ENCODE measurements around the gene PREX1.

PREX1 gene

DNA sequence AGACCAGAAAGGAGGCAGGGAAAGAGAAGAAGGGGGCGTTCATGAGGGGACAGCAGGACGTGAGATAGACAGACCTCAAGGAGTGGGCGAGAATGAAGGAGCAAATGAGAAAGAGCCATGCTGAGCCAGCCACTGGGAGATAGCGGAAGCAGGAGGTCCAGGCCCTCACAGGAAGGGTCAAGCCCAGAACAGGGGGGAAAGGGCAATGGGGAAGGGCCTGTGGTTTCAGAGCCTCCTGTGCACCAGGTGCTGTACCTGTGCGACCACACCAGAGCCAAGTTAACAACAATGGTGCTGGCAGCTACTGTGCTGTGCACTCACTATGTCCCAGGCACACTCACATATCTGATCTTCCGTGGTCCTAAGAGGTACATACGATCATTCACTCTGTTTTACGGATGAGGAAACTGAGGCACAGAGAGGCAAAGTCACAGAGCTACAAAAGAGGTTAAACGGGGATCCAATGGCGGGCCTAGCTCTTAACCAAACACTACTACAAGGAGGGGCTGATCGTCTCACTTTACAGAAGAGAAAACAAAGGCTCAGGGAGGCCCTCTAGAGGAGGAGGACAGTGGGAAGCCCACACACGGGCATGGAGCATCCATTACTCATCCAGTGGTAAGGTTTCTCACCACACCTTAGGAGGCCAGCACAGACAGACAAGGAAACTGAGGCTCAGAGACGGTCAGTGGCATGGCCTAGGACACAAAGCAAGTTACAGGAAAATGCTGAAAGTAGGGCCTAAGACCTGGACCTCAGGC is 129.1 kb downstream of the PREX1 start:
- no peak for DNase-seq (ENCODE audit: low spot score)

DNA sequence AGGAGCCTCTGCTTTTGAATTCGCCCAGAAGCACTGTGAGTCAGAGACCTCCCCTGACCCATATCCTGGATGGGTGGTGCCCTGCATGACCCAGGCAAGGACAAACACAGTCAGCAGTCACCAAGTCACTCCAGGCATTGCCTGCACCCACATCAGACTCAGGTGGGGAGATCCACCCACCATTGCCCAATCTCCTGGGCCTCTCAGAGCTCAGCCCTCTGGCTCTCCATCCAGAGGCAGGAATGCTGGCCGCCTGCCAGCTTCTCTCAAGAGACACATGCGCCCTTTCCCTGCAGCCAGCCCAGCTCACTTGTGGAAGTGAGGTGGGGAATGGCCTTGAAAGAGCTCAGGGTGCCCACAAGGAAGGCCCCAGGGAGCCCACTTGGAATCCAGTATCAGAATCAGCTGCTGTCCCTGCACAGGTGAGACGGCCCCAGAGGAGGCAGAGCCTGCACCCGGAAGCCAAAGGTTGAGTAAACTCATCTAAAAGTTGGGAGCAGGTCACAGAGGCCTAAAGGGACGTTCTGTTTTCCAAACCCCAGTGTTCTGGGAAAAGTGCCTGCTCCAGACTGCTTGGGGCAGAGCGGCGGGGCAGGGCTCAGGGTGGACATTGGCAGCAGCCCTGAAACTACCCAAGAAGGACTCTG is 129.8 kb downstream of the PREX1 start:
- DNase-seq (ENCODE audit: low spot score) = peak; percentile 72

DNA sequence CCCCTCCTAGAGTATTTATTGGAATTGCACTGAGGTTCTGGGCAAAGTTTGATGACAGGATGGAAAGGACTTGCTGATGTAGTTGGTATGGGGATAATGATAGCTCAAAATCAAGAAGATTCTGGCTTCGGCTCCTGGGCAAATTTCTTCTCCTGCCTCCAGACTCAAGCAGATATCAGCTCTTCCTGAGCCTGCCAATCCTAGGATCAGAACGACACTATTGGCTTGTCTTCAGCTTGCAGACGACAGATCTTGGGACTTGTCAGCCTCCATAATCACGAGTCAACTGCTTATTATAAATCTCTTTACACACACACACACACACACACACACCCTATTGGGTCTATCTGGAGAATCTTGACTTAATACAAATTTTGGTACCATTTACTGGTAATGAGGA is 131.1 kb downstream of the PREX1 start:
- no peak for DNase-seq (ENCODE audit: low spot score)

DNA sequence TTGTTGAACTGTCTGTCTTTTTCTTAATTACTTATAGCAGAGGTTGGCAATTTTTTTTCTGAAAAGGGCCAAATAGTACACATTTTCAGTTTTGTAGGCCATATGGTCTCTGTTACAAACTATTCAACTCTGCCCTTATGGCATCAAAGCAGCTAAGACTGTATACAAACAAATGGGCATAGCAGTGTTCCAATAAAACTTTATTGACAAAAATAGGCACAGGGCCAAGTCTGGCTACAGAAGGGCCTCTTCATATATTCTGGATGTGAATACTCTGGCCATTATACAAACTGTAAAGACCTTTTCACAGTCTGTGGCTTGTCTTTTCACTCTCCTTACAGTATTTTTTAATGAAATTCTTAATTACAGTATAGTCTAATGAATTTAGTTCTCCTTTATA is 132.1 kb downstream of the PREX1 start:
- no peak for DNase-seq (ENCODE audit: low spot score)

DNA sequence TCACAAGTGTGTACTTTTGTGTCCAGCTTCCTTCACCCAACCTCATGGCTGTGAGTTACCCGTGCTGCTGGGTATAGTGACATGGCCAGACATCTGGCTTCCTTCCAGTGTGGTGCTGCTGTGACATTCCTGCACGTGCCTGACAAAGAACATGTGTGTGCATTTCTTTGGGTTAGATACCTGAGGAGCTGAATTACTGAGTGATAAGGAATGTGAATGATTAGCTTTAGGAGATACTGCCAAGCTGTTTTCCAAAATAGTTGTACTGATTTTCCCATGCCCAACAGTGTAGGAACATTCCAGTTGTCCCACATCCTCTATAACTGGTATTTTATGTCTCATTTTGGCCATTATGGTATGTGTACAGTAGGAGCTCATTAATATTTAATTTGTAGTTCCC is 132.5 kb downstream of the PREX1 start:
- no peak for DNase-seq (ENCODE audit: low spot score)

DNA sequence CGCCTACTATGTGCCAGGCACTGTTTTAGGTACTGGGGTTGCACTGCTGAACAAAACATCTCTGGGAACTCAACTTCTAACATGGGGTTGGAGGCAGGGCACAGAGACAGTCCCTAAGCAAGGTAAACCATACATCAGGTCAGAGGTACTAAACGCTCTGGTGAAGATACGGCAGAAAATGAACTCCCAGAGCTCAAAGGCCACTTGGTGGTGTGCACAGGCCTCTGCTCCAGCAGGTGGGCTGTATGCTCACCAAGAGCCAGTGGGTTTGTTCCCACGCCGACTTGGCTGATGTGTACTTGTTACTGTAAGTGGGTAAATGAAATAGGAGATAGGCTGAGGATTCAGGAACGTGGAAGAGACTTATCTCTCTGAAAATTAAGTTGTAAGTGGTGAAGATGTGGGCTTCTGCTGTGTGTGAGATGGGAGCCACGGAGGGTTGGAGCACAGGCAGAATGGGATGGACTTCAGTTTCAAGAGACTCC is 133.4 kb downstream of the PREX1 start:
- no peak for DNase-seq (ENCODE audit: low spot score)

DNA sequence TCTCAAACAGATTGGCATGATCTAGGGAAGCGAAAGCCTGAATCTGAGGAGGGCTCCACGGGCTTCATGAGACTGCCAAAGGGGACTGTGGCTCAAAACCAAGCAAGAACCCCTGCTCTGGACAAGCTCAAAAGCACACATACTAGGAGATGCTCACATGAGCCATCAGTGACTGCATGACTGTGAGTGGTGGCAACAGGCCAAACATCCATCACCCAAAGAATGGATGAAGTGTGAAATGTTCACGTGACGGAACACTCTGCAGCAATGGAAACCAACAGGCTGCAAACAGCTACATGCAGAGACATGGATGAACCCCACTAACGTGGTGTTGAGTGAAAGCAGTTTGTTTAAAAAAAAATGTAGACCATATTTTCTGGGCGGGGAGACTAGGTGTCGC is 136.3 kb downstream of the PREX1 start:
- DNase-seq (ENCODE audit: low spot score) = peak; percentile 74

DNA sequence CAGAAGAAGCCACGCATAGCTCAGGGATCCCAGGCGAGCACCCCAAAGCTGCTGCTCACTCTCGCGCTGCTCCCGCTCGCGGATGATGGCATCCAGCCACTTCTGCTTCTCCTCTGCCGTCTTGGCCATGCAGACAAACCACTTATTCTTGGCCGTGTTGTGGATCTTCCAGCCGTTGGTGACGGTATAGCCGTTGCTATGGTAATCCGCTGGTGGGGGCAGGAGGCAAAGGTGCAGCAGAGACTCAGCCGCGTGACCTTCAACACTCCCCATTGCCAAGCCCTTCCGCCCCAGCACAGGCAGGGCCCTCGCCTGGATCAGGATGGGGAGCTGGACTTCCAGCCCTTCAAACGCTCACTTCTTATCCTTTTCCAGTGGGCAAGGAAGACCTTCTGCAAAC is 136.9 kb downstream of the PREX1 start:
- peak; percentile 16 for DNase-seq (ENCODE audit: low spot score)

DNA sequence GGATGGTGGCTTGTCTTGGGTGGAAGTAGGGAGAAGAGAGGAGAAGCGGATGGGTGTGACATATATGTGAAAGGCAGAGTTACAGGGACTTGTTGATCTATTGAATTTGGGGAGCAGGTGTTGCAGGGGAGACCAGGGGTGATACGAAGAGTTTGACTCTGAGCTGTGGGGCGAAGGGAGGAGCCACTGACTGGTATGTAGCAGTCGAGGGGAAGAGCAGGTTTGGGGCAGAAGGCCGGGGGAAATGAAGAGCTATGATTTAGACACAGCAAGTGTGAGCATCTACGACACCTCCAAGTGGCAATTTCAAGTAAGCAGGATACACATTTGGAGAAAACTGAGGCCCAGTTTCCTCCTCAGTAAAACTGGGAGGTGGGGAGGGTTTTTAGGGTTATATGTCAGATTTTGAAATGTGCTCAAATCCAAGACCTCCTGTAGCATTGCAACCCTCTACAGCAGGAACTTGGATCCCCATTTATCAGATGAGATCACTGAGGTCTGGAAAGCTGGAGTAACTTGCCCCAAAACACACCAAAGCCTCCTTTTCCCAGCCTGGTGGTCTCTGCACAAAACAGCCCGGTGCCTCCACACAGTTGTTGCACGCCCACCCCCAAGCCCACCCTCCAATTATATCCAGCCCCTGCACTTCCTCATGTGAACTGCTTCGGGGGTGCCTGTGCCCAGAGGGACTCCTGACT is 137.8 kb downstream of the PREX1 start:
- no peak for DNase-seq (ENCODE audit: low spot score)

DNA sequence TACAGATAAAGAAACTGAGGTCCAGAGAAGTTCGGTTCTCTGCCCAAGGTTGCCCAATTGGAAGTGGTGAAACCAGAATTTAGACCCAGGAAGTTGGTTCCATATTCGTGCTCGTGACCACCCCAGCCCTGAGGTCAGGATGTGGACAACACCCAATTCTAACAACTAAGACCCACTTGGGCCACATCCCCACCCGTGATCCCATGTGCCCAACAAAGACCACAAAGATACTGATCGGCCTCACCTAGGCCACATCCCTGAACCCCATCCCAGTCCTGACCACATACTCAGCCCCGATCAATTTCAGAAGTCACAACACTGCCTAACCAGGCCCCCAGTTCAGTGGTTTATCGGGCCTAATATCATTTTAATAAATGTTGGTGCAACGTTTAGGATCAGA is 138.4 kb downstream of the PREX1 start:
- DNase-seq (ENCODE audit: low spot score) = no peak

DNA sequence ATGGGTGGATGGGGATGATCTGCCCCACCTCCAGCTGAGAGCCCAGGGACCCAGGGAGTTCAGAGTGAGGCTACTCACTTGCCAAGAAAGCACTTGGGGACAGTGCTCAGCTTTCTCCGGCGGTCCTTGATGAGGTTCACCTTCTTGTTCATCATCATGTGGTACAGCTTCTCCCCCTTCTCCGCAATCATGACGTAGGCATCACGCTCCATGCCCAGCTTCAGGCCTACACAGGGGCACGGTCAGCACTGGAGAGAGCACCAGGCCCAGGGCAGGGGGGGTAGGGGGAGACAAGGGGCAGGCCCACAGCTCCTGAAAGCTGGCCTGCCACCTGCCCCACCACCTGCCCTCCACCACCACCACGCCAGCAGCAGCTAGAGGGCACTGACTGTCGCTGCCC is 139.2 kb downstream of the PREX1 start:
- no peak for DNase-seq (ENCODE audit: low spot score)

DNA sequence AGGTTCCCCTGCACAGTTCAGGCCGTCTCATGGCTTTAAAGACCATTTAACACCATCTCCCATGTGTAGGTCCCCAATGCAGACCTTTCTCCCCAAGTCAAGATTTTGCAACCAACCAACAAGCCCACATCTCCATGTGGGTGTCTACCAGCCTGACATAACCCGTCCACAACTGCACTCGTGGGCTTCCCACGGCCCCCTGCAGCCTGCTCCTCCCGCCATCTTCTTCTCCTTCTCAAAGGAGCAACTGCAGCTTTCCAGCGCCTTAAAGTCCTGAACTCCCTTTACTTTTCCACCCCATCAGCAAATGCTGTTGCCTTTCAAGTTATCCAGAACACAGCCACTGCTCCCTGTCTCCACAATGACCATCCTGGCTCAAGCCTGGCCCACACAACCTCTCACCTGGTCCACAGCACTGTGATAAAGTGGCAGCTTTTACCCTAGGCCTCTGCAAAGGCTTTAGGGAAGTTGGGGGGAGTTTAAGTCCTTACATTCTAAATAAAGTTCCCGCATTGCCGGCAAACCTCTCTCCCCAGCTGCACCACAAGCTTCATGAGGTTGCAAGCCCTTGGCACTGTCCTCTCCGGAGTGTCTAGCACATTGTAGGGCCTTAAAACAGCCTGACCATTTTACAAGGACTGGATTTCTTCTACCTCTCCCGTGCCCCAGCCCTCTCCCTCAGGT is 140.5 kb downstream of the PREX1 start:
- peak; percentile 20 for DNase-seq (ENCODE audit: low spot score)

DNA sequence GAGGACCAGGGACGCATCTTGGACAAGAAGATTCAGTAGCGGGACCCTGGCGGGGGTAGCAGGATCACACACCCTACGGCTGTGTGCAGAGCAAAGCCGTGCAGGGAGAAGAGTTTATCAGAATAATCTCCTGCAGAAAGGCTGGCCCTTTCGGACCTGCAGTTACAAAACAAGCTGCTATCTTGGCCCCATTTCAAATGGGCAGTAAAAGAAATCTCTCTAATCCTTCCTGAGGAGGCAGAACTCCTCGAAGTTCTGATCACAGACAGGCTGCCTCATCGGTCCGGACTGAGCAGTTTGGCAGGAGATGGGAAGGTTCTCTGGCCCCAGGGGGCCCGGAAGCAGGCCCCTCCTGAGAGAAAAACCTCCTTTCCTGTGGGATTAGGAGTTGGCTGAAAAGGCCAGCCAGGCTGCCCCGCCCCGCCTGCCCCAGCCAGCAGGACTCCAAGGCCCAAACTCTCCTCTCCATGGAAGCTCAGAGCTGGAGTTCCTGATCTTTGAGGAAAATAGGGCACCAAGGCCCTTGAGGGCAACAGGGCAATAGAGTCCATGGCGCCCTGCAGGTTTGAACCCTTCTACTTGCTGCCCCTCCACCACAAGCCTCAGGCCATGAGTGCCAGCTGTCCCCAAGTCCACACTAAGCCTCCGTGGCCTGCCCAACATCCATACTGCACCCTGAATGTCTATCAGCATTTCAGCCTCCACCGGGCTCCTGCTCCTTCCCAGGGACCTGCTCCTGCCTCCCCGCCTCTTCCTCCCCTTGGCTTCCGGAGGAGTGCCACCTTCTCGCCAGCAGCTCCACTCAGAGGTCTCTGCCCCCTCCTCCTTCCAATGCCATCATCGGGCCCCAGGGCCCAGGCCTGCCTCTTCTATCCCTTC is 141.3 kb downstream of the PREX1 start:
- DNase-seq (ENCODE audit: low spot score) = no peak

DNA sequence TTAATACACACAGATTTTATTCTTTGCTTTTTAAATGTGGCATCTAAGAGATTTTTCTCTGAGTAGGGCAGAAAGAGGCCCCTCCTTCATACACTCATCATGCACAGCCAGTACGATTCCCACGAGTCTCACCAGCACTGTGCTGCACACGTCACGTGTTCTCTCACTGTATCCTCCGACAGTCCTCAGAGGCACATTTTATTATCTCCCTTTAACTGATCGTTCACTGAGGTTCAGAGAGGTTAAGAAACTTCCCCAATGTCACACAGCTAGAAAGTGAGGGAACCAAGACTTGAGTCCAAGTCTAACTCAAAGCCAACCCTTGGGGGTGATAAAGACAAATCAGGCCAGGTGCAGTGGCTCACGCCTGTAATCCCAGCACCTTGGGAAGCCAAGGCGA is 142.5 kb downstream of the PREX1 start:
- no peak for DNase-seq (ENCODE audit: low spot score)

DNA sequence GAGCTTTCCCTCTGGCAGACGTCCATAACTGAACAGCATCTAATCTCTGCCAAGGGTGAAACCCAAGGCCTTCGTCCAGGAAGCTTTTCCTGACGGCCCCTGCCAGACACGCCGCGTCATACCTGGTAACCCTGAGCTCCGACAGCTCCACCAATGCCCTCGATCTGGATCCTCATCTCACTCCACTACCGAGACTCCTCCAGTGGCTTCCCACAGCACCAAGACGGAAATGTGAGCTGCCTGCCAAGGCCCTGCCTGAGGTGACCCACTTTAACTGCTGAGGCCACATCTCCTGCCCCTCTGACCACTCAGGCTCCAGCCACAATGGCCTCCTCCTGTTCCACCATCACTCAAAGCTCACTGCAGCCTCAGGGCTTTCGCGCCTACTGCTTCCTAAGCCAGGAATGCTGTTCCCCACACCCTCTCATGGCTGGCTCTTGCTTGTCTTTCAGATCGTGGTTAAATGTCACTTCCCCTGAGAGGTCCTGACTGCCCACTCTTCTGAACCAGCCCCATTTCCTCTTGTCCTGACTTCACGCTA is 143.2 kb downstream of the PREX1 start:
- DNase-seq (ENCODE audit: low spot score) = no peak

DNA sequence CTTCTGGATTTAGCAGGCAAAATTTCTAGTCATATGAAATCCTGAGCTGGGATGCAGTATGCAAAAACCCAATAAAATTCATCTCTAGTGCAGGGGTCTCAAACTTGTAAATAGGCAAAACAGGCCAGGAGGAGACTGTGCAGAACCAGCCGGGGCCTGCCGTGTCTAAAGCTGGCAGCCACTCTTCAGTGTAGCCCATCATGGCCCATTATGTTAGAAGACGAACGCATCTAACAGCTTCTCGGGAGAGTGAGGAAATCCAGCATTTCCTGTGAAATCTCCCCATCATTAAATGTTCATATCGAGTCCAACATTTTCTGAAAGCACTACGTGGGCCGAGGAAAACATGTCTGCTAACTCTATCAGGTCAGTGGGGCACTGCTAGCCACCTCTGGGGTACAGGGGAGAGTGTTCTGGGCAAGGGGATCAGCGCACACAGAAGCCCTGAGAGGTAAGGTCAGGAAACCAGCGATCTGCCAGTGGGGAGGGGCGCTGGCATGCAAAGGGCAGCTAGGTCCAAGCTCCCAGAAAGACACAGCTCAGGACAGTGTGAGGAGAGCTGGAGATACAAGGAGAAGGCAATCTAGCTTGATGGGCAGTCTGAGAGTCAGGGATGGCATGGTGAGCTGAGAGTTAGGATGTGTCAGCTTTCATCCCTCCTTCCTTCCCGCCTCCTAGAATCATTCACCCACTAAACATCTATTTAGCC is 144.2 kb downstream of the PREX1 start:
- no peak for DNase-seq (ENCODE audit: low spot score)

DNA sequence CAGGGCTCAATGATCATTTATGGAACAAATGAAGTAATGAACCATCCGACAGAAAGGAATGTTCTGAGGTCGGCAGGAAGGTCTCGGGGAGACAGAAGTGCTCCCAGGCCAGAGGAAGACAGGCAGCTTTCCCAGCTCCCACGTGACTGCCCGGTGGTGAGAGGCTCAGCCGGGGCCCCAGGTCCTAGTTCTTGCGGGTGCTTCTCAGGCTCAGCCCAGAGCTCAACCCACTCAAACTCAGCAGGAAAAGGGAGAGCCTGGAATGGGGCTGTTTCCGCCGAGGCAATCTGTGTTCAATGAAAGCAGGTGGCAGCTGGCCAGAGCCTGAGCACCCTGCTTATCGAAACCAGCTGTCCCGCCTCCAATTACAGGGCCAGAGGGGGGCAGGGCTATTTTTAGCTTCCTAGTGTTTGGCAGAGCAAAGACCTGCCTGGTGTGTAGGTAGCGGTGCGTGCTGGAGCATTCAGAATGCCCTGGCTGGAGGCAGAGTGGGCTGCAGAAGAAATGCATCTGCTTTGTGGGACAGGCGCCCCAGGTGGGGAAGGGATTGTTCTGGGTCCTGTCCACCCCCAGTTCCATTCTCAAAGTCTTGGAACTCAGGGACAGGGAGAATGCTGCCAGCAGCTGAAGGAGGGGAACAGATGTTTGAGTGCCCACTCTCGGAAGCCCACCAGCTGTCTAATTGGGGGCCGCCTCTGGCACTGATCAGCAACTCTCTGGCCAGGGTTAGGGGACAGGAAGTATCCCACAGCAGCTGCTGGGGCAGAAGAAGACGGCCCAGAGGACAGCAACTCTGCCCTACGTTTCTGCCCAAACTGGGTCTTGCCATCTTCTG is 145.1 kb downstream of the PREX1 start:
- DNase-seq (ENCODE audit: low spot score) = peak; percentile 80

DNA sequence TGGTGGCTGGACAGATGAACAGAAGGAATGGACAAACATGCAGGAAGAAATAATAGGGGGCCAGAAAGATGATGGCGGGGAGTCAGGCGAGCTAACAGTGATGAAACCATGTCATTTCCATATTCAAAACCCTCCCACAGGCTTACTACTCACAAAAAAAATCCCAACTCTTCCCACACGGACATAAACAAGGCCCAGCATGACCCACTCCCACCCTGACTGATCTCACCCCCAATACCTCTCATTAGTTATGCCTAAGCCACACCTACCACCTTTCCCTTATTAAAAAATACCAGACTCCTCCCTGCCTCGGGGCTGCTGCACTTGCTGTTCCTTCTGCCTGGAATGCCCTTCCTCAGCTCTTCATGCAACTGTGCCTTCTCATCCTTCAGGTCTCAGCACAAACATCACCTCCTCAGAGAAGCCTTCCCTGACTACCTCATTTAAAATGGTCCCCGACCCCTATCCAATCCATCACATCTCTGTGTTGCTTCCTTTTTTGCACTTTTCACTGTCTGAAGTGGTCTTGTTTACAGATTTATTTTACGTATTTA is 145.8 kb downstream of the PREX1 start:
- DNase-seq (ENCODE audit: low spot score) = no peak

DNA sequence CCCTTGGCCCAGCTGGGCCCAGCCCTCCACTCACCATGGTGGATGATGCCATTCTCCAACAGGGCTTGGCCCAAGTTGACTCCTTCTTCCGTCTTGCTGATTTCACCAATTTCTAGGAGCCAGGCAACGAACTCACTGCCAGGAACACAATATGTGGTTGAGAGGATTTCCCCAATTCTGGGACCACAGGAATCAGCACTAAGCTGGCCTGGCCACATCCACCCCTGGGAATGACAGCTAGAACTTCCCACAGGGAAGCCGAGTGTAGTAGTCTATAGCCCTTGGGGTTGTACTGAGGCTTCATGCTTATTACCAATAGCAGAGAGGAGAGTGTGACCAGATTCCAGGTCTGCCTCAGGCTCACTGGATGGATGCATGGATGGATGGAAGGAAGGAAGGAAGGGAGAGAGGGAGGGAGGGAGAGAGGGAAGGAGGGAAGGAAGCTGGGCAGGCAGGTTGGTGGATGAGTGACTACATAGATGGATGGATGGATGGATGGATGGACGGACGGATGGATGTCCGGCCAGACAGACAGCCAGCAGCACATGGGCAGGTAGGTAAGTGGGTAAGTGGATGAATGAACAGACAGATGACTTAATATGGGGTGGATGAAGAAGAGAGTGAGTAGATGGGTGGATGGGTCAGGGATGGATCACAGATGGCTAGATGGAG is 146.5 kb downstream of the PREX1 start:
- DNase-seq (ENCODE audit: low spot score) = no peak
